HFFc6 (cell line): ENCODE results near the gene DPYD. TPM values are rescaled to one million over a fixed set of nuclear protein-coding genes. Genes with fewer than 3 reads are reported as not detected.

ENCODE experiments used
- DNase-seq: peaks from one replicate; pipeline ENCODE4 v3.0.0-alpha.2; 2018
- H3K27ac Mint-ChIP-seq: 2 replicates; pipeline ENCODE4 v1.8.0; 2020; ENCODE audit warnings: mild to moderate bottlenecking, mixed read lengths
- H3K27me3 Mint-ChIP-seq: 2 replicates; pipeline ENCODE4 v1.8.0; 2021; ENCODE audit warnings: mild to moderate bottlenecking, moderate library complexity, mixed read lengths; ENCODE audit not compliant: insufficient read depth
- H3K36me3 Mint-ChIP-seq: 2 replicates; pipeline ENCODE4 v1.8.0; 2021; ENCODE audit warnings: low read depth, mixed read lengths
- H3K4me1 Mint-ChIP-seq: 2 replicates; pipeline ENCODE4 v1.8.0; 2020; ENCODE audit warnings: low read depth, mixed read lengths
- H3K4me3 Mint-ChIP-seq: 2 replicates; pipeline ENCODE4 v1.8.0; 2020; ENCODE audit warnings: mild to moderate bottlenecking, moderate library complexity, mixed read lengths
- H3K9me3 Mint-ChIP-seq: 2 replicates; pipeline ENCODE4 v1.8.0; 2020; ENCODE audit warnings: mild to moderate bottlenecking, mixed read lengths
- total RNA-seq, 6 experiments: library from RNA; stranded (reverse); fragmentation: NEBNext Ultra II Directional; extraction: Animal tissue kit (Norgen Biotek cat#: 25700); gene quantifications; 2 replicates in 1 of 6; 3 replicates in 5 of 6; pipeline ENCODE4 v1.2.3, GENCODE V29; 2021
- TF ChIP-seq, protein P1 (sequence below): fragments of 200-600 bp; sonication (generic); IDR thresholded peaks from 2 replicates; pipeline ENCODE4 v1.5.0; 2021; ENCODE audit warnings: antibody characterized with exemption, mild to moderate bottlenecking

Gene DPYD
- total RNA-seq, 6 experiments from 2014 or later: 37.0 to 77.8 (median 67.9) TPM

DNA sequence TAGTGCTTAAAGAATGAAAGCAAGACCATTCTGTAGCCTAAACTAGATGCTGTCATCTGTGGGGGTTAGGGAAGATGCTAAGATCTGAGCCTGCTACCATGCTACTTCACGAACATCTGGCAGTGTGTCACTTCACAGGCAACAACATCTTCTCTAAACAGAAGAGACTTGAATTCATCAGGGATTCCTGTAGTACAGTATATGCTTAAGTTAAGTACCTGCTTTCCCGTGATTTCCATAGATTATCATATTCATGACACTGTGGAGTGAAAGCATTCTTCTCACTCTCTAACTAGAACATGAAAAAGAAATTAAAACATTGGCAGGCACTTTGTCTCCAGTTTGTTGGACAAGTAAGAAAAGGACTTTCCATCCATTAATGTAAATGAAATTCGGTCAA is 808.4 kb downstream of the DPYD start:
- H3K4me3 Mint-ChIP-seq: no peak overlapping the region
- H3K36me3 Mint-ChIP-seq: peaks cover 12% of the 10 kb centered on the region

DNA sequence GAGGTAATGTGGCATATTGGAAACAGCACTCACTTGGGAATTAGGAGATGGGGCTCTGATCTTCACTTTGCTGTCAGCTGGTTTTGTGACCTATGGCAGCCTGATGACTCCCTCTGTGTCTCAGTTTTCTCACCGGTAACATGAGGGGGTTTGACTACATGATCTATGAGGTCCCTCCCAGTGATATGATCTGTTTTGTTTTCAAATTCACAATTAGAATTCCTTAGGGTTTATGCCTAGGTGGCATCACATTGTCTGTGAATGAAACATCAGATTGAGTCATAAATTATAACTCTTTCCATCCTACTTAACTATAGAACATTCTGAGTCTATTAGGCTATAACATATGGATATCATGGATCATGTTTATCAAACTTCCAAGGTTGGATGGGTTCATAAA is 812.7 kb downstream of the DPYD start:
- peak overlapping the region; percentile 64 for H3K27ac Mint-ChIP-seq
- TF ChIP-seq, protein P1, sequence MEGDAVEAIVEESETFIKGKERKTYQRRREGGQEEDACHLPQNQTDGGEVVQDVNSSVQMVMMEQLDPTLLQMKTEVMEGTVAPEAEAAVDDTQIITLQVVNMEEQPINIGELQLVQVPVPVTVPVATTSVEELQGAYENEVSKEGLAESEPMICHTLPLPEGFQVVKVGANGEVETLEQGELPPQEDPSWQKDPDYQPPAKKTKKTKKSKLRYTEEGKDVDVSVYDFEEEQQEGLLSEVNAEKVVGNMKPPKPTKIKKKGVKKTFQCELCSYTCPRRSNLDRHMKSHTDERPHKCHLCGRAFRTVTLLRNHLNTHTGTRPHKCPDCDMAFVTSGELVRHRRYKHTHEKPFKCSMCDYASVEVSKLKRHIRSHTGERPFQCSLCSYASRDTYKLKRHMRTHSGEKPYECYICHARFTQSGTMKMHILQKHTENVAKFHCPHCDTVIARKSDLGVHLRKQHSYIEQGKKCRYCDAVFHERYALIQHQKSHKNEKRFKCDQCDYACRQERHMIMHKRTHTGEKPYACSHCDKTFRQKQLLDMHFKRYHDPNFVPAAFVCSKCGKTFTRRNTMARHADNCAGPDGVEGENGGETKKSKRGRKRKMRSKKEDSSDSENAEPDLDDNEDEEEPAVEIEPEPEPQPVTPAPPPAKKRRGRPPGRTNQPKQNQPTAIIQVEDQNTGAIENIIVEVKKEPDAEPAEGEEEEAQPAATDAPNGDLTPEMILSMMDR: no peak
- H3K36me3 Mint-ChIP-seq: peaks cover 38% of the 10 kb centered on the region
- peaks cover 56% of the 10 kb centered on the region for H3K4me1 Mint-ChIP-seq
- no peak overlapping the region for H3K4me3 Mint-ChIP-seq
- DNase-seq: peak; percentile 38
- H3K9me3 Mint-ChIP-seq: peaks cover 12% of the 10 kb centered on the region
- H3K27me3 Mint-ChIP-seq: no peaks in the 10 kb centered on the region

More for the DNA sequence above, 808.4 kb downstream of the DPYD start:
- Mint-ChIP-seq H3K27me3 (no peaks in the 10 kb centered on the region), H3K27ac (no peak overlapping the region), H3K4me1 (peaks cover 29% of the 10 kb centered on the region), H3K9me3 (no peaks in the 10 kb centered on the region)
- TF ChIP-seq, protein P1: no peak
- no peak for DNase-seq

- TF ChIP-seq, protein P1: no peak
- Mint-ChIP-seq H3K27me3 (no peaks in the 10 kb centered on the region), H3K27ac (no peak overlapping the region), H3K4me1 (peaks cover 49% of the 10 kb centered on the region), H3K36me3 (peaks cover 31% of the 10 kb centered on the region), H3K9me3 (peaks cover 12% of the 10 kb centered on the region), H3K4me3 (no peak overlapping the region)
- peak; percentile 4 for DNase-seq
These were observed 815.3 kb downstream of the DPYD start for GRCh38 chr1:97105531-97105930.

- peaks cover 33% of the 10 kb centered on the region for H3K36me3 Mint-ChIP-seq
- no peak overlapping the region for H3K27ac Mint-ChIP-seq
- TF ChIP-seq, protein P1: no peak
- no peak for DNase-seq
- H3K4me3 Mint-ChIP-seq: no peak overlapping the region
- peaks cover 20% of the 10 kb centered on the region for H3K4me1 Mint-ChIP-seq
- H3K9me3 Mint-ChIP-seq: peaks cover 12% of the 10 kb centered on the region
- no peaks in the 10 kb centered on the region for H3K27me3 Mint-ChIP-seq
These were observed 819.3 kb downstream of the DPYD start for GRCh38 chr1:97101509-97101908.

DNA sequence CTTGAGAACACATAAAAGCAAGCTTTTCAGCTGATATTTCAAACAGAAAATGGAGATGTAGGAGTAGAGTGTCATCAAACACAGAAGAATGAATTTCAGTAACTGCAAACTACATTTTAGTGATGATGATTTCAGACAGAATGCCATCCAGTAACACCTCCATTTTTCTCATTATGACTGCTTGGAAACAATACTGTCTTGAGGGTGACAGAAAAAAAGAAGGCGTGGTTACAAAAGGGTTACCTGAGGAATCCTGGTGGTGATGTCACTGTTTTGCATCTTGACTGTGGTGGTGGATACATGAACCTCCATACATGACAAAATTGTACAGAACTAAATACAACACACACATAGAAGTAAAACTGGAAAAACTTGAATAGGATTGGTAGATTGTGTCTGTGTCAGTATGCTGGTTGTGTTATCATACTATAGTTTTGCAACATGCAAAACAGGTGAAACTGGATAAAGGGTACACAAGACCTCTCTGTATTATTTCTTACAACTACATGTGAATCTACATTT is 823.4 kb downstream of the DPYD start:
- no peak overlapping the region for H3K4me3 Mint-ChIP-seq
- no peaks in the 10 kb centered on the region for H3K9me3 Mint-ChIP-seq
- H3K4me1 Mint-ChIP-seq: peaks cover 8% of the 10 kb centered on the region
- no peak for DNase-seq
- H3K36me3 Mint-ChIP-seq: peaks cover 22% of the 10 kb centered on the region
- TF ChIP-seq, protein P1: no peak
- H3K27me3 Mint-ChIP-seq: no peaks in the 10 kb centered on the region
- no peak overlapping the region for H3K27ac Mint-ChIP-seq

GRCh38 chr1:97095764-97096163 is 825.1 kb downstream of the DPYD start:
- Mint-ChIP-seq H3K4me3 (no peak overlapping the region), H3K4me1 (peaks cover 8% of the 10 kb centered on the region), H3K9me3 (no peaks in the 10 kb centered on the region), H3K27me3 (no peaks in the 10 kb centered on the region), H3K27ac (no peak overlapping the region), H3K36me3 (peaks cover 22% of the 10 kb centered on the region)
- DNase-seq: no peak
- TF ChIP-seq, protein P1: no peak
